AG20443 (cell line): ENCODE results near the gene CAPN7.

Source experiments
- DNase-seq: peaks from one replicate; pipeline ENCODE4 v3.0.0; 2012; ENCODE audit warnings: low spot score, mixed read lengths

Gene CAPN7

GRCh38 chr3:15298504-15298903 is 92.5 kb downstream of the CAPN7 start:
- DNase-seq, result no peak

- DNase-seq, result no peak
These were observed 93.0 kb downstream of the CAPN7 start for GRCh38 chr3:15299036-15299435.

GRCh38 chr3:15300323-15301078 is 94.5 kb downstream of the CAPN7 start:
- DNase-seq, result peak; percentile 71

- no peak for DNase-seq
These were observed 95.7 kb downstream of the CAPN7 start for GRCh38 chr3:15301761-15302160.
